Lower leg skin (tissue), 3 donors: ENCODE results near the gene HK2.

Source experiments
- POLR2A ChIP-seq, 2 donors: fragments of 450-650 bp; IDR thresholded peaks; one replicate each; pipeline ENCODE4 v1.6.1; 2016 to 2017; ENCODE audit warnings: antibody characterized with exemption in 2 of 2, mild to moderate bottlenecking in 1 of 2, moderate library complexity in 1 of 2
- TF ChIP-seq, protein P1 (sequence below), 3 donors: fragments of 450-650 bp; IDR thresholded peaks; one replicate each; pipeline ENCODE4 v1.5.1; 2016; ENCODE audit warnings: antibody characterized with exemption in 3 of 3, mild to moderate bottlenecking in 3 of 3, moderate library complexity in 2 of 3

DNA sequence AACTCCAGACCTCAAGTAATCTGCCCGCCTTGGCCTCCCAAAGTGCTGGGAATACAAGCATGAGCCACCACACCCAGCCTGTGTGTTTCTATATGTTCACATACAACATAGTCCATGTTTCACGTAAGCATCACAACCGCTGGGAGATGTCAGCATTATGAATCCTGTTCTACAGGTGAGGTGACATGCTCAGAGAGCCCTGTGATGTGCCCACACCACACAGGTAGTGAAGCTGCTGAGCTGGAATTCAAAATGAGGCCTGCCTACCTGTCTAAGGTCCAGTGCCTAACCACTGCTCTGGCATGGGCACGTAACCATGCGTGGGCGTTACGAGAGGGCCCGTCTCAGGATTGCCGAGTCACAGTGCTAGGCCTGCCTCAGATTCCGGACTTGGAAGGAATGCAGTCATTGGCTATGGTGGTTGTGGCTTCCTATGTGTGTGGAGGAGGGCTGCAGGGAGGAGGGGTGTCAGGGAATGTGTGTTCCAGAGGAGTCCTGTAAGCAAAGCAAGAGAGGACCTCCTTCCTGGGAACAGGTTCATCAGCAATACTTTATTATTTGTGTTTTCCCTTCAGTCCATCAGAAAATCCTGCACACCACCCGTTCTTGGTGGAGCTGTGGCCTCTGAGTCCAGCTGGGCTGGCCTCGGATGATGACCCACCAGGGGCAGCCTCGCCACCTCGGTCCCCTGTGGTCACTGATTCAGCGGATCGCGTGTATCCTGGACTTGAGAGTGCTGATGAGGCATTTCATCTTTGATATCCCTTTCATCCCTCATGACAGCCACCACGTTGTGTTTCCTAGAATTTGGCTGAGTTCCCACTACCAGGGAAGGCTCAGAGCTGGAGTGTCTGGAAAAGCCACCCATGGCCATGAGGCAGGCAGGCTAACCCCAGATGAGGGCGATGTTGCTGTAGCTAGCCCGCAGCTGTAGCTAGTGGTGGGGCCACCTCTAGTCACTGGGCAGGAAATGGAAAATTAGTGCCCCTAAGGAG is 31.1 kb downstream of the HK2 start:
- TF ChIP-seq, protein P1, sequence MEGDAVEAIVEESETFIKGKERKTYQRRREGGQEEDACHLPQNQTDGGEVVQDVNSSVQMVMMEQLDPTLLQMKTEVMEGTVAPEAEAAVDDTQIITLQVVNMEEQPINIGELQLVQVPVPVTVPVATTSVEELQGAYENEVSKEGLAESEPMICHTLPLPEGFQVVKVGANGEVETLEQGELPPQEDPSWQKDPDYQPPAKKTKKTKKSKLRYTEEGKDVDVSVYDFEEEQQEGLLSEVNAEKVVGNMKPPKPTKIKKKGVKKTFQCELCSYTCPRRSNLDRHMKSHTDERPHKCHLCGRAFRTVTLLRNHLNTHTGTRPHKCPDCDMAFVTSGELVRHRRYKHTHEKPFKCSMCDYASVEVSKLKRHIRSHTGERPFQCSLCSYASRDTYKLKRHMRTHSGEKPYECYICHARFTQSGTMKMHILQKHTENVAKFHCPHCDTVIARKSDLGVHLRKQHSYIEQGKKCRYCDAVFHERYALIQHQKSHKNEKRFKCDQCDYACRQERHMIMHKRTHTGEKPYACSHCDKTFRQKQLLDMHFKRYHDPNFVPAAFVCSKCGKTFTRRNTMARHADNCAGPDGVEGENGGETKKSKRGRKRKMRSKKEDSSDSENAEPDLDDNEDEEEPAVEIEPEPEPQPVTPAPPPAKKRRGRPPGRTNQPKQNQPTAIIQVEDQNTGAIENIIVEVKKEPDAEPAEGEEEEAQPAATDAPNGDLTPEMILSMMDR (IDR thresholded peaks at IDR 0.05), result no peak
- TF ChIP-seq POLR2A (IDR thresholded peaks at IDR 0.05), result no peak
